HL-60 (cell line): ENCODE results near the gene CHST3.

Source experiments
- DNase-seq, 2 experiments: peaks; one replicate each; pipeline ENCODE4 v3.0.0-alpha.2; 2010 to 2020; ENCODE audit warnings: low read depth in 1 of 2, low spot score in 1 of 2
- H3K27ac ChIP-seq: fragments of 250-450 bp; sonication (Bioruptor Pico); replicated peaks from 2 replicates; pipeline ENCODE4 v1.5.1; 2020; ENCODE audit warnings: mild to moderate bottlenecking, moderate library complexity
- H3K27me3 ChIP-seq: fragments of 250-450 bp; sonication (Bioruptor Pico); 2 replicates; pipeline ENCODE4 v1.5.1; 2021; ENCODE audit warnings: mild to moderate bottlenecking, moderate library complexity; ENCODE audit not compliant: insufficient read depth, poor library complexity, severe bottlenecking
- H3K4me3 ChIP-seq: replicated peaks from 2 replicates; pipeline ENCODE4 v1.5.1; 2011; ENCODE audit warnings: mild to moderate bottlenecking, control low read depth, low read length; ENCODE audit not compliant: insufficient read depth
- GABPA ChIP-seq: IDR thresholded peaks from 2 replicates; pipeline ENCODE4 v1.6.1; 2012; ENCODE audit warnings: low read depth
- POLR2AphosphoS5 ChIP-seq: IDR thresholded peaks from 2 replicates; pipeline ENCODE4 v1.6.1; 2012; ENCODE audit warnings: low read depth
- SPI1 ChIP-seq: IDR thresholded peaks from 2 replicates; pipeline ENCODE4 v1.6.1; 2012; ENCODE audit warnings: low read depth, mild to moderate bottlenecking, borderline replicate concordance
- TF ChIP-seq, protein P1 (sequence below): IDR thresholded peaks from one replicate; pipeline ENCODE4 v1.5.1; 2011; ENCODE audit warnings: low read length, control low read depth, inconsistent platforms; ENCODE audit not compliant: insufficient read depth
- TF ChIP-seq, protein P2 (sequence below): IDR thresholded peaks from 2 replicates; pipeline ENCODE4 v1.6.1; 2012; ENCODE audit warnings: low read depth; ENCODE audit not compliant: insufficient replicate concordance

Gene CHST3

GRCh38 chr10:71978988-71979691 is 14.9 kb downstream of the CHST3 start:
- TF ChIP-seq GABPA (no peak), SPI1 (no peak), POLR2AphosphoS5 (no peak)
- TF ChIP-seq, protein P1, sequence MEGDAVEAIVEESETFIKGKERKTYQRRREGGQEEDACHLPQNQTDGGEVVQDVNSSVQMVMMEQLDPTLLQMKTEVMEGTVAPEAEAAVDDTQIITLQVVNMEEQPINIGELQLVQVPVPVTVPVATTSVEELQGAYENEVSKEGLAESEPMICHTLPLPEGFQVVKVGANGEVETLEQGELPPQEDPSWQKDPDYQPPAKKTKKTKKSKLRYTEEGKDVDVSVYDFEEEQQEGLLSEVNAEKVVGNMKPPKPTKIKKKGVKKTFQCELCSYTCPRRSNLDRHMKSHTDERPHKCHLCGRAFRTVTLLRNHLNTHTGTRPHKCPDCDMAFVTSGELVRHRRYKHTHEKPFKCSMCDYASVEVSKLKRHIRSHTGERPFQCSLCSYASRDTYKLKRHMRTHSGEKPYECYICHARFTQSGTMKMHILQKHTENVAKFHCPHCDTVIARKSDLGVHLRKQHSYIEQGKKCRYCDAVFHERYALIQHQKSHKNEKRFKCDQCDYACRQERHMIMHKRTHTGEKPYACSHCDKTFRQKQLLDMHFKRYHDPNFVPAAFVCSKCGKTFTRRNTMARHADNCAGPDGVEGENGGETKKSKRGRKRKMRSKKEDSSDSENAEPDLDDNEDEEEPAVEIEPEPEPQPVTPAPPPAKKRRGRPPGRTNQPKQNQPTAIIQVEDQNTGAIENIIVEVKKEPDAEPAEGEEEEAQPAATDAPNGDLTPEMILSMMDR, result no peak
- TF ChIP-seq, protein P2, sequence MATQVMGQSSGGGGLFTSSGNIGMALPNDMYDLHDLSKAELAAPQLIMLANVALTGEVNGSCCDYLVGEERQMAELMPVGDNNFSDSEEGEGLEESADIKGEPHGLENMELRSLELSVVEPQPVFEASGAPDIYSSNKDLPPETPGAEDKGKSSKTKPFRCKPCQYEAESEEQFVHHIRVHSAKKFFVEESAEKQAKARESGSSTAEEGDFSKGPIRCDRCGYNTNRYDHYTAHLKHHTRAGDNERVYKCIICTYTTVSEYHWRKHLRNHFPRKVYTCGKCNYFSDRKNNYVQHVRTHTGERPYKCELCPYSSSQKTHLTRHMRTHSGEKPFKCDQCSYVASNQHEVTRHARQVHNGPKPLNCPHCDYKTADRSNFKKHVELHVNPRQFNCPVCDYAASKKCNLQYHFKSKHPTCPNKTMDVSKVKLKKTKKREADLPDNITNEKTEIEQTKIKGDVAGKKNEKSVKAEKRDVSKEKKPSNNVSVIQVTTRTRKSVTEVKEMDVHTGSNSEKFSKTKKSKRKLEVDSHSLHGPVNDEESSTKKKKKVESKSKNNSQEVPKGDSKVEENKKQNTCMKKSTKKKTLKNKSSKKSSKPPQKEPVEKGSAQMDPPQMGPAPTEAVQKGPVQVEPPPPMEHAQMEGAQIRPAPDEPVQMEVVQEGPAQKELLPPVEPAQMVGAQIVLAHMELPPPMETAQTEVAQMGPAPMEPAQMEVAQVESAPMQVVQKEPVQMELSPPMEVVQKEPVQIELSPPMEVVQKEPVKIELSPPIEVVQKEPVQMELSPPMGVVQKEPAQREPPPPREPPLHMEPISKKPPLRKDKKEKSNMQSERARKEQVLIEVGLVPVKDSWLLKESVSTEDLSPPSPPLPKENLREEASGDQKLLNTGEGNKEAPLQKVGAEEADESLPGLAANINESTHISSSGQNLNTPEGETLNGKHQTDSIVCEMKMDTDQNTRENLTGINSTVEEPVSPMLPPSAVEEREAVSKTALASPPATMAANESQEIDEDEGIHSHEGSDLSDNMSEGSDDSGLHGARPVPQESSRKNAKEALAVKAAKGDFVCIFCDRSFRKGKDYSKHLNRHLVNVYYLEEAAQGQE, result no peak
- Histone ChIP-seq H3K27me3 (peaks cover 2% of the 10 kb centered on the region), H3K4me3 (no peak overlapping the region), H3K27ac (no peak overlapping the region)
- DNase-seq, result no peak

- TF ChIP-seq POLR2AphosphoS5, result no peak
- TF ChIP-seq, protein P1, result no peak
- no peak for TF ChIP-seq SPI1
- TF ChIP-seq, protein P2, result no peak
- Histone ChIP-seq H3K4me3 (no peak overlapping the region), H3K27ac (no peak overlapping the region)
Observed at GRCh38 chr10:71979692-71980062, 15.5 kb downstream of the CHST3 start.

DNA sequence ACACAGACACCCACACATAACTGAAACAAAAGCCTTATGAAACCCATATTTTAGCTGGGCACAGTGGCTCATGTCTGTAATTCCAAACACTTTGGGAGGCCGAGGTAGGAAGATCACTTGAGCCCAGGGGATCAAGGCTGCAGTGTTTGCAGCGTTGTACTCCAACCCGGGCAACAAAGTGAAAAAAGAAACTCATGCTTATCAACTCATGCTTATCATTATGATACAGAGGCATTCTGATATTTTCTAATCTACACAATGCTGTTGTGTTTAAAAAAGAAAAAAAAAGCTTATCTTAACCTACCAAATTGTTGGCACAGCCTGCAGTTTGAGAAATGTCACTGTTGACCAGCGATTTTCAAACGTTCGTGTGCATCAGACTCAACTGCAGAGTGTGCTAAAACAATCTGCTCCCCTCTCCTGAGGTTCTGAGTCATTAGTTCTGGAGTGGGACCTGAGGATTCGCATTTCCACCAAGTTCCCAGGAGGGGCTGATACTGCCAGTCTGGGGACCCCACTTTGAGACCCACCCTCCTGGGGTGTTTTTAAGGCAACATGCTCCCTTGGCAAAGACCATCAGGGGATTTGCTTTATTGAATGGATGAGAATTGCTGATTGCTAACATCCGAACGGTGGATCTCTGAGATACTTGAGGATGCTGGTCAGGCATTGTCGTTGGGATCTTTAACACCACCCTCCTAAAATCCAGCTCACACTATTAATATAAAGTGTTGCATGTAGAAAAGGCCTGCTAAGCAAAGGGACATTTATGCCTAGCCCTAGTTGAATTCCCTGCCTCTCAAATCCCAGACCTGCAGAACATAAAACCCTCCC is 16.2 kb downstream of the CHST3 start:
- no peak for DNase-seq
- Histone ChIP-seq H3K27me3 (no peaks in the 10 kb centered on the region), H3K4me3 (no peak overlapping the region), H3K27ac (no peak overlapping the region)
- no peak for TF ChIP-seq SPI1
- no peak for TF ChIP-seq GABPA
- TF ChIP-seq, protein P2, result no peak
- no peak for TF ChIP-seq POLR2AphosphoS5
- TF ChIP-seq, protein P1, result no peak

More at GRCh38 chr10:71979692-71980062, 15.5 kb downstream of the CHST3 start:
- no peaks in the 10 kb centered on the region for H3K27me3 ChIP-seq
- DNase-seq, result no peak
